Omental fat pad (tissue), 4 donors: ENCODE results near the gene PMCH. TPM values are rescaled to one million over a fixed set of nuclear protein-coding genes. Genes with fewer than 3 reads are reported as not detected.
"Not testable (repeated sequence)": the region's sequence is repeated elsewhere in the genome, so short reads cannot be mapped to it uniquely, and the experiment has no call there.

Experiments
- ATAC-seq: fragments of 150-250 bp; one replicate; pipeline ENCODE4 v1.9.1; 2016; ENCODE audit warnings: mild to moderate bottlenecking, moderate library complexity; ENCODE audit not compliant: low FRiP score
- DNase-seq: peaks from one replicate; pipeline ENCODE4 v3.0.0-alpha.2; 2019; ENCODE audit warnings: low spot score
- CTCF ChIP-seq, 3 donors: fragments of 450-650 bp; IDR thresholded peaks; one replicate each; pipeline ENCODE4 v1.5.1; 2016 to 2017; ENCODE audit warnings: antibody characterized with exemption in 3 of 3, mild to moderate bottlenecking in 3 of 3, moderate library complexity in 2 of 3
- total RNA-seq, 4 donors: library from RNA; depleted of rRNA; stranded (reverse); fragments of >200 nt; gene quantifications; one replicate each; pipeline ENCODE4 v1.1.0, GENCODE V29; 2016

The PMCH gene
- total RNA-seq = not detected

- TF ChIP-seq CTCF (IDR thresholded peaks at IDR 0.05) = no peak
- DNase-seq (no peak), ATAC-seq (no peak)
Measured at GRCh38 chr12:102197789-102198188, at the start of gene PMCH. Gene PMCH (minus strand): TSS chr12:102197833. CDS start chr12:102197770, 63 bp downstream.

DNA sequence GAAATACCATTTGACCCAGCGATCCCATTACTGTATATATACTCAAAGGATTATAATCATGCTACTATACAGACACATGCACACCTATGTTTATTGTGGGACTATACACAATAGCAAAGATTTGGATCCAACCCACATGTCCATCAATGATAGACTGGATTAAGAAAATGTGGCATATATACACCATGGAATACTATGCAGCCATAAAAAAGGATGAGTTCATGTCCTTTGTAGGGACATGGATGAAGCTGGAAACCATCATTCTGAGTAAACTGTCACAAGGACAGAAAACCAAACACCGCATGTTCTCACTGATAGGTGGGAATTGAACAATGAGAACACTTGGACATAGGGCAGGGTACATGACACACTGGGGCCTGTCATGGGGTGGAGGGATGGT, 43.2 kb upstream of the PMCH start:
- not testable (repeated sequence) for ATAC-seq, DNase-seq

- no peak for ATAC-seq
Measured at GRCh38 chr12:102234599-102234998, 37.0 kb upstream of the PMCH start.

GRCh38 chr12:102232446-102232845, 34.8 kb upstream of the PMCH start:
- TF ChIP-seq CTCF (IDR thresholded peaks at IDR 0.05) = no peak
- DNase-seq (no peak), ATAC-seq (no peak)

More at GRCh38 chr12:102234599-102234998, 37.0 kb upstream of the PMCH start:
- no peak for TF ChIP-seq CTCF (IDR thresholded peaks at IDR 0.05)
- no peak for DNase-seq

GRCh38 chr12:102232036-102232435, 34.4 kb upstream of the PMCH start:
- TF ChIP-seq CTCF (IDR thresholded peaks at IDR 0.05) = no peak
- no peak for DNase-seq
- no peak for ATAC-seq

DNA sequence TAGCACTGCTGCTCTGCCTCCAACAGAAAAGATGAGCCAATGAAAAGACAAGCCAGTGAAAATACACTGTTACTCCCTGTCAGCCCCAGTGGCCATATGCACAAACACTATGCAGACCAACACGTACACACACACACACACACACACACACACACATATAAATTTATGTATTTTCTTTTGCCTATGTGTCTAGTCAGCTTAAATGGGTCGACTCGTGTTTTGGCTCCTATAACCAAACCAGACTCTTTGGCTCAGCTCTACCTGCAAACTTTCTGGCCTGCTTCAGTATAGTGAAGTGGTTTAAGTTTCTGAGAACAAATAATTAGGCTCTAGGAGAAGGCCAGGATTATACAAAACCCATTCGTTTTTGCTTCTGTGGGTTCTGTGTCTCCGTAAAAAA, 30.3 kb upstream of the PMCH start:
- ATAC-seq = no peak
- DNase-seq = no peak
- TF ChIP-seq CTCF (IDR thresholded peaks at IDR 0.05) = no peak

GRCh38 chr12:102220736-102221135, 23.1 kb upstream of the PMCH start:
- ATAC-seq (no peak), DNase-seq (no peak)
- TF ChIP-seq CTCF (IDR thresholded peaks at IDR 0.05) = no peak
